Gastrocnemius medialis (tissue), 4 donors: ENCODE measurements around the gene MYOM1.

Experiments used
- CTCF ChIP-seq, 5 experiments: fragments of 450-650 bp in 3 of 5; fragments of 200-600 bp in 2 of 5; sonication (generic) in 2 of 5; IDR thresholded peaks in 4 of 5; conservative IDR thresholded peaks in 1 of 5; 1 replicate in 4 of 5; 2 replicates in 1 of 5; pipeline ENCODE4 v1.5.1; 2016 to 2019; ENCODE audit warnings: antibody characterized with exemption in 5 of 5, mild to moderate bottlenecking in 3 of 5, moderate library complexity in 3 of 5
- POLR2A ChIP-seq, 2 donors: fragments of 450-650 bp; IDR thresholded peaks; one replicate each; pipeline ENCODE4 v1.6.1; 2017; ENCODE audit warnings: antibody characterized with exemption in 2 of 2, mild to moderate bottlenecking in 2 of 2, moderate library complexity in 2 of 2

GRCh38 chr18:3256693-3257626 lies 37.2 kb upstream of the MYOM1 start:
- TF ChIP-seq POLR2A (IDR thresholded peaks at IDR 0.05) (no peak), CTCF (IDR thresholded peaks at IDR 0.05 in 4 of 5, conservative IDR thresholded peaks at IDR 0.05 in 1 of 5) (no peak)
